GM06990 (cell line): ENCODE results near the gene RNU7-1.

Source experiments
- DNase-seq: peaks from one replicate; pipeline ENCODE4 v3.0.0-alpha.2; 2011; ENCODE audit not compliant: insufficient read length; ENCODE audit errors: extremely low read depth
- H3K27me3 ChIP-seq: replicated peaks from 2 replicates; pipeline ENCODE4 v1.6.0; 2011; ENCODE audit warnings: low read length; ENCODE audit not compliant: control insufficient read depth, insufficient read depth
- H3K36me3 ChIP-seq: 2 replicates; pipeline ENCODE4 v1.5.1; 2011; ENCODE audit warnings: low read length; ENCODE audit not compliant: control insufficient read depth, insufficient read depth
- H3K4me3 ChIP-seq: replicated peaks from 2 replicates; pipeline ENCODE4 v1.5.1; 2011; ENCODE audit warnings: low read depth, mild to moderate bottlenecking, control low read depth, low read length
- TF ChIP-seq, protein P1 (sequence below): IDR thresholded peaks from 2 replicates; pipeline ENCODE4 v1.5.1; 2011; ENCODE audit warnings: low read length, control low read depth, mild to moderate bottlenecking, inconsistent platforms; ENCODE audit not compliant: insufficient read depth, poor library complexity, severe bottlenecking

The RNU7-1 gene

GRCh38 chr12:6960593-6961277, 17.1 kb downstream of the RNU7-1 start:
- H3K36me3 ChIP-seq = peaks cover 51% of the 10 kb centered on the region
- no peak overlapping the region; the same call in 1 of the 2 replicates for H3K4me3 ChIP-seq
- no peaks in the 10 kb centered on the region for H3K27me3 ChIP-seq
- peak; percentile 77 for DNase-seq
- TF ChIP-seq, protein P1, sequence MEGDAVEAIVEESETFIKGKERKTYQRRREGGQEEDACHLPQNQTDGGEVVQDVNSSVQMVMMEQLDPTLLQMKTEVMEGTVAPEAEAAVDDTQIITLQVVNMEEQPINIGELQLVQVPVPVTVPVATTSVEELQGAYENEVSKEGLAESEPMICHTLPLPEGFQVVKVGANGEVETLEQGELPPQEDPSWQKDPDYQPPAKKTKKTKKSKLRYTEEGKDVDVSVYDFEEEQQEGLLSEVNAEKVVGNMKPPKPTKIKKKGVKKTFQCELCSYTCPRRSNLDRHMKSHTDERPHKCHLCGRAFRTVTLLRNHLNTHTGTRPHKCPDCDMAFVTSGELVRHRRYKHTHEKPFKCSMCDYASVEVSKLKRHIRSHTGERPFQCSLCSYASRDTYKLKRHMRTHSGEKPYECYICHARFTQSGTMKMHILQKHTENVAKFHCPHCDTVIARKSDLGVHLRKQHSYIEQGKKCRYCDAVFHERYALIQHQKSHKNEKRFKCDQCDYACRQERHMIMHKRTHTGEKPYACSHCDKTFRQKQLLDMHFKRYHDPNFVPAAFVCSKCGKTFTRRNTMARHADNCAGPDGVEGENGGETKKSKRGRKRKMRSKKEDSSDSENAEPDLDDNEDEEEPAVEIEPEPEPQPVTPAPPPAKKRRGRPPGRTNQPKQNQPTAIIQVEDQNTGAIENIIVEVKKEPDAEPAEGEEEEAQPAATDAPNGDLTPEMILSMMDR = peak; percentile 45

DNA sequence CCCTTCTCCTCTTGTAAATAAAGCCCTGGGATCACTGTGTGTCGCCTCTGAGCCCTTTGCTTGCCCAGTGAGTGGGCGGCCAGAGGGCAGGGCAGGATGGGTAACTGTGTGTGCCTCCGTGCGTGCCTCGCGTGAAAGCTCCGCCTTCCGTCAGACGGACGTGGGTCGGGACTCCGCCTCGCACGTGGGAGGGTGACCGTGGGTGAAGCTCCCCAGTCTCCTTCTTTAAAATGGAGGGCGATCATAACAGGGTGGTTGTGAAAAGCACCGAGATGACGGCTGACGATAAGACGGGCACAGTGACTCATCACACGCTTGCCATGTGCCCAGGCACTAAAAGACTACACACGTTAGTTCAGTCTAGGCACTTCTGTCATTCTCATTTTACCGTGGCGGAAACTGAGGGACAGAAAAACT, 17.7 kb downstream of the RNU7-1 start:
- no peak overlapping the region; the same call in 1 of the 2 replicates for H3K4me3 ChIP-seq
- H3K27me3 ChIP-seq = no peaks in the 10 kb centered on the region
- TF ChIP-seq, protein P1 = no peak
- H3K36me3 ChIP-seq = peaks cover 49% of the 10 kb centered on the region
- DNase-seq = peak; percentile 85

DNA sequence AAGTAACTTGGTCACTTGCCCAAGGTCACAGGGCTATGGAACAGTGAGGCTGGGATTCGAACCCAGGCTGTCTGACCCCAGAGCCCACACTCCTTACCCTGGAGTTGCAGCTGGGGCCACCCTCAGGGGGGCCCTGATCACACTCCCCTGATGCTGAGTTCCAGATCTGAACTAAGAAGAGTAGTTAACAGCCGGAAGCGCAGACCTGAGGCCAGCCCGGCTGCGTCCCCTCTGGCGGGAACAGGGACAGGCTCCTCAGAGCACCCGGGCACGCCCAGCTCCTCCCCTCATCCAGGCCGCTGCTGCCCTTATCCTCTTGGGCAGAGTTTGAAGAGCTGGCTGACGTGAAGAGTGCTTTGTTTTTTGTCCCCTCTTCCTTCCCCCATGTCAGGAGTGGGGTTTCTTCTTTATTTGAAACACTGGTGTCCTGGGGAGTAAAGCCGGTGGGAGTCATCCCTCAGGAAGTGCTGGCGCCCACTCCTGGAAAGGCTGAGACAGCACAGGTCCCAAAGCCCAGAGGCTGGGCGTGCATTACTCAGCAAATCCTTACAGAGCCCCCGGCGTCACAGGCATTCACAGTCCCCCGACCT, 18.2 kb downstream of the RNU7-1 start:
- no peak overlapping the region; the same call in 1 of the 2 replicates for H3K4me3 ChIP-seq
- DNase-seq = peak; percentile 85
- peaks cover 46% of the 10 kb centered on the region for H3K36me3 ChIP-seq
- TF ChIP-seq, protein P1 = peak; percentile 52
- no peaks in the 10 kb centered on the region for H3K27me3 ChIP-seq

DNA sequence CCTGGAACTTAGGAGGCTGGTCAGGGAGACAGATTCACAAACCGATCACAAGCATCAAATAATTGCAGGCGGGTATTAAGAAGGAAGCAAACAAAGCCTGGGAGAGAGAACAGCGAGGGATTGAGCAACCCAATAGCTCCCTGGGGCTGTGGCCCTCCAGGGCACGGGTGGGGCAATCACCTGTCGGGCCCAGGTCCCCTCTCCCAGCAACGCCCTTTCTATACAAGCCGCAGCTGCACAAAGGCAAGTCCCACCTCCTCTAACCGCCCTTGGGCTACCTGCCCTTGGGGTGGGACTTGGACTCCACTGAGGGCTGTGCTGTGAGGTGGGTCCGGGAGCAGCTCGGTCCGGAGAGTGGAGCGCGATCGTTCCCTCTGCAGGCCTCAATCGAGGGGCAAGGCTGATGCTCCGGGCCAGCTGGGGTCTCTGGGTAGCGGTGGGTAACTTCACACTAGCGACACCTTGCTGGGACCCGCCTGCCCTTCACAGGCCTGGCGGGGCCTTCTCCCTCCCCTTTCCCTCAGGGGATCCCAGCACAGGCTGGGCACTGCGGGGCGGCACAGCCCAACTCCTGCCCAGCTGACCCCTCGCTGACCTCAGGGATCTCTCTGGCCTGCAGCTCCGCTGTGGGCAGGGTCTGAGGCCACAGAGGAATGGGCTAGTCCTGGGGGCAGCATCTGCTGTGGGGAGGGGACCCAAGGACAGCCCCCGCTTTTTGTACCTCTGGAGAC, 18.8 kb downstream of the RNU7-1 start:
- peaks cover 46% of the 10 kb centered on the region for H3K36me3 ChIP-seq
- DNase-seq = no peak
- H3K27me3 ChIP-seq = no peaks in the 10 kb centered on the region
- H3K4me3 ChIP-seq = no peak overlapping the region
- TF ChIP-seq, protein P1 = no peak

DNA sequence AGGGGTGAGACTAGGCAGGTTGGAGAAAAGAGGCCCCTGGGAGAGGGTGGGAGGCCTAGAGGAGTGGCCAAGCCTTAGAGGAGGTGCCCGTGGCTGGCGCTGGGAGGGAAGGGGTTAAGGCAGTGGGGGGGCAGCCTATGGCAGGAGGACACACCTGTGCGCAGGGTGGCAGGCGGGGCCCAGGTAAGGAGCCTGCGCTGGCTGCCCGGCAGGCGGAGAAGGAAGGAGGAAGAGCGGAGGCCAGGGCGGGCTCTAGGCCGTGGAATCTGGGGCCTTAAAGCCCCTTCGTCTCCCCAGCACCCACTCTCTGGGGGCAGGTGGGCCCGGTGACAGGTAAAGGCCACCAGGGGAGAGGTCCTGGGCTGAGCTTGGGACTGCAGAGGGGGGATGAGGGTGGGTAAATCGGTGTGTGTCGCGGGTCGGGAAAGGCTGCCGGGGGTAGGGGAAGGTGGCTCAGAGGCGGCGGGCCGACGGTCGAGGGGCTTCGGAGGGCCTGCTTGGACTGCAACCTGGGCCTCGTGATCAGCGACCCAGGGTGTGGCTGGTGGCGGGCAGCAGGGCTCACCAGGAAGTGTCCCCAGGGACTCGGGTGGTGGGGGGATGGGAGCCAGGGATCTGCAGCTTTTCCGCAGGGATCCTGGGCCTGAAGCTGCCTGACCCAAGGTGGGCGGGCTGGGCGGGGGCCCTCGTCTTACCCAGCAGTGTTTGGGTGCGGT, 19.6 kb downstream of the RNU7-1 start:
- no peak for DNase-seq
- no peak overlapping the region for H3K4me3 ChIP-seq
- H3K36me3 ChIP-seq = peaks cover 47% of the 10 kb centered on the region
- TF ChIP-seq, protein P1 = no peak
- H3K27me3 ChIP-seq = no peaks in the 10 kb centered on the region
